Left forelimb (tissue), 1 donor: ENCODE data around the gene SPSB3.

Source experiments
- DNase-seq: peaks from one replicate; pipeline ENCODE4 v3.0.0-alpha.2; 2018; ENCODE audit warnings: low spot score

SPSB3 gene

DNA sequence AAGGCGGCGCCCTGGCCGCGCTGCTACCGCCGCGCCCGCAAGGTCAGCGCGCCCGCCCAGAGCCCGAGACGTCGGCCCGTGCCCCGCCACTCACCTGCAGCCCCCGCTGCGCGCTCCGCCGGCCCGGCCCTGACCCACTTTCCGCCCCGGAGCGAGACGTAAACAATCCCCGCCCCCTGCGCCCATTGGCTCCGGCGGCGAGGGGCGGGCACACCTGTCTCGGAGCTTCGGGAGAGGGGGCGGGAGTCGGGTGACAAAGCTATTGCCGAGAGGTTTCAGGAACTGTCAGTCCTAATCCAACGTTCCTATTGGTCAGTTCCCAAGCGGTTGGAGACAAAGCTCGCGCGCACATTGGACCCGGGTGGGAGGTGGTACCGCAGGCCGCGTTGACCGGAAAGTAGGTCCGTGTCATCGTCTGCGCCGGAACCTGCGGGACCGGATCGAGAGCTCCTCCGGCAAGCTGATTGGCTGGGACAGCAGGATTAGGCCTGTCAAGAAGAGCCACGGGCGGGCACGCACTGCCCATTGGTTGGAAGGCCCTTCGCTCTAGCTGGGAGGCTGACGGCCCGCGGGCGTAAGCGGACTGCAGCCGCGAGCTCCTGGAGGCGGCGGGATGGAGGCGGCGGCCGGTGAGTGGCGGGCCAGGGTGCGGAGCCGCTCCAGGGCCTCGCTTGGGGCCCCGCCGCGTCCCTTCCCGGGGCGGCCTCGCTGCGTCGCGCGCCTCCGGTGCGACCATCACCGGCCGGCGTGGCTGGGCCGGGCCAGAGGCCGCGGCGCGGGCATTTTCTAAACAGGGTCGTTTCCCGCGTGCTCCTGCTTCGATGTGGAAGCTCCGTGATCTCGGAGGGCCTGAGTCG lies at the start of gene SPSB3, which contains the start of gene NUBP2:
Gene SPSB3 (minus strand): TSS at position 164 of the 857 bp plus-strand sequence. CDS start 1,088 bp downstream, outside the sequence.
Gene NUBP2 (plus strand): TSS at position 553 of the 857 bp plus-strand sequence. CDS start 61 bp downstream, at position 614.
- DNase-seq, result peak; percentile 99

DNA sequence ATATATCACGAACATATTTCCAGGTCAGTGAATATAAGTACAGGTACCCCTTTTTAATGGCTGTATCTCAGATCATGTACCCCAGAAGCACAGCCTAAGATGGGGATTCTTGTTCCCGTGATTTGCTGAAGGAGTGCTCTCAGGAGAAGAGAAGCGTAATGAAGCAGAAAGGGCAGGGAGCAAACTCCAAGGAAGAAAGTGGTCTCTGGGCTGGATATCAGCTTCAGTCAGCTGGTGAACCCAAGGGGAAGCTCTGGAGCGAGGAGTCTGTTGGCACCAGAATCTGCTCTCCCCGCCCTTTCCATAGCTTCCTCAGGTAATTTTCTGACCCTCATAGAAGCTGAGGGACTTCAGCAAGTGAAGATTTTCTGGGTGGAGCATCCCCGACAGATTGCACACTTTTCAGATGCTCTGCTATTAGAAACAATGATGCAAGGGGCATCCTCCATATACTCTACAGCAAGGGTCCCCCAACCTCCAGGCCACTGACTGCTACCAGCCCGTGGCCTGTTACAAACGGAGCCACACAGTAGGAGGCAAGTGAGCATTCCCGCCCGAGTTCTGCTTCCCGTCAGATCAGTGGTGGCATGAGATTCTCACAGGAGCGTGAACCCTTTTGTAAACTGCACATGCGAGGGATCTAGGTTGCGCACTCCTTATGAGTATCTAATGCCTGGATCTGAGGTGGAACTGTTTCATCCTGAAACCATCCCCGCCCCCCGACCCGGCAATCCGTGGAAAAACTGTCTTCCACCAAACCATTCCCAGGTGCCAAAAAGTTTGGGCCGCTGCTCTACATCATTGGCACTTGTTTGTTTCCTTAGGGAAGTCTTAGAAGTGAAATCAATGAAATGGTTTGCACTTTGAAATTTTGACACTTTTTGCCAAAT lies 49.1 kb upstream of the SPSB3 start:
- no peak for DNase-seq

DNA sequence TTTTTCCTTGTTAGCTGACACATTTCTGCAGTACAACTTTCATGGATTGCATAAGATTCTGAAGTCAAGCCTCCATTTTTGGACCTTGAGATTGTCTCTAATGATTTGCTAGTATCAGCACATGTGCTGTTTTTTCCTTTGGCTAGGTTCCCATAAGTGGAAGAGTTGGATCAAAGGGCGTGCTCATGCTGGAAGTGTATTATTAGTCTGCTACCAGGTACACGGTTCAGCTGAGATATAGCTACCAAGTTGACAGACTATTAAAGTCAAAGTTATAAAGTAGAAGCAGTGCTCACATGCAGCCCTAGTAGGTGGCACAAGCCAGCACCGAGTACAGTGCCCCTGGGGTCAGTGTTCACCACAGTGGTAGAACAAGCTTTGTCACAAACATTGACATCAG lies 47.8 kb upstream of the SPSB3 start:
- DNase-seq, result no peak

DNA sequence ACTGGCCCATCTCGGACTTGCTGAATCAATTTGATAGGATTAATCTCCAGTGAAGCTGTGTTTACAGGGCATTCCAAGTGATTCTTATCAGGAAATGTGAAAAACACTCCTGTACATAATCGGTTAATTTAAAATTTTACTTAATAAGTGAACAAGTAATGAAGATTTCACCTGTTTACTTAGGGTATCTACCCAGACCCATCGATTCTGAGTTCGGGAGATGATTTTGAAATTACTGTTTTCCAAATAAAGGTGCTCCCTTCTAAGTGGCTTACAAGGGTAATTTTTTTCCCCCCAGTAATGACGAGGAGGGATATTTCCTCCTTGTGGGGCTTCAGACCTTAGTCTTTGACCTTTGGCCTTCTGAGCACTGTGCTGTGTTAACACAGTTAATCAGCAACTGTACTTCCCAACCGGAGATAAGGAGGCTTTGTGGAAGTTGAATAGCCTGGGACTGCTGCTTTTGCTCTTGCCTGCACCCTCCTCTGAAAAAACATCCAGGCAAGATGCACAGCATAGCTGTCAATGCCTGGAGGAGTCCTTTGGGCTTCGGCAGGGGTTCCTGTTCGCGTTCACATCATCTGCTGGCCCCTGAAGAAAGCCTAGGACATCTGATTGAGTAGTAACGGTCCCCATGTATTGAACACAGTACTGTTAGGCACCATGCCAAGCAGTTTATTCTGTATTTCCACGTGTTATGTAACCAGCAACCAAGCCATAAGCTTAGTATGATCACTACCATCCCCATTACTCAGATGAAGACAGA lies 46.5 kb upstream of the SPSB3 start:
- no peak for DNase-seq

DNA sequence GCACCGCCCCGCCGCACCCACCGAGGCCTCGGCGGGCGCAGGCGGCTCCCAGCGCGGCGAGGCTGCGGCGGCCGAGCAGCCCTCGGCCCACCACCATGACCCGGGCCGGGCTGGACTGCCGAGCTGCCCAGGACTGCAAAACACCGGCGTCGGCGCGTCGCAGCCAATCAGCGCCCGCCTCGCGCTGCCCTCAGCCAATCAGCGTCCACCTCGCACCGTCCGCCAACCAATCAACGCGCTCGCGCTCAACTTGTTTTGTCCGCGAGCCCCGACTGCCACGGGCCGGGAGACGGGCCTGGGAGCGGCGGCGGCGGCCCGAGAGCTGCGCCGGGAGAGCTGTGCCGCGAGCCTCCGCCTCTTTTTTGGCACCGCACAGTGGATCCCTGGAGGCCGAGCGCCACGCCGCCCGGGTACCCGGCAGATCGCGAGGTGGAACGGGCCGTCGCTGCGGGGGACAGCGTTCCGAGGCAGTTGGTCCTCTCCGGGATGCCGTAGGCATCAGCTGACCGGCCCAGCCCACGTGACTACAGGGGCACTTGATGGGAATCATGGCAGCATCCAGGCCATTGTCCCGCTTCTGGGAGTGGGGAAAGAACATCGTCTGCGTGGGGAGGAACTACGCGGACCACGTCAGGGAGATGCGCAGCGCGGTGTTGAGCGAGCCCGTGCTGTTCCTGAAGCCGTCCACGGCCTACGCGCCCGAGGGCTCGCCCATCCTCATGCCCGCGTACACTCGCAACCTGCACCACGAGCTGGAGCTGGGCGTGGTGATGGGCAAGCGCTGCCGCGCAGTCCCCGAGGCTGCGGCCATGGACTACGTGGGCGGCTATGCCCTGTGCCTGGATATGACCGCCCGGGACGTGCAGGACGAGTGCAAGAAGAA lies 44.6 kb upstream of the SPSB3 start, which contains the start of the genes FAHD1 and HAGH:
Gene FAHD1 (plus strand): TSS at position 516 of the 883 bp plus-strand sequence. CDS start 33 bp downstream, at position 549.
Gene HAGH (minus strand): TSS at position 135 of the 883 bp plus-strand sequence. CDS start 38 bp downstream, at position 97.
- DNase-seq, result peak; percentile 98

DNA sequence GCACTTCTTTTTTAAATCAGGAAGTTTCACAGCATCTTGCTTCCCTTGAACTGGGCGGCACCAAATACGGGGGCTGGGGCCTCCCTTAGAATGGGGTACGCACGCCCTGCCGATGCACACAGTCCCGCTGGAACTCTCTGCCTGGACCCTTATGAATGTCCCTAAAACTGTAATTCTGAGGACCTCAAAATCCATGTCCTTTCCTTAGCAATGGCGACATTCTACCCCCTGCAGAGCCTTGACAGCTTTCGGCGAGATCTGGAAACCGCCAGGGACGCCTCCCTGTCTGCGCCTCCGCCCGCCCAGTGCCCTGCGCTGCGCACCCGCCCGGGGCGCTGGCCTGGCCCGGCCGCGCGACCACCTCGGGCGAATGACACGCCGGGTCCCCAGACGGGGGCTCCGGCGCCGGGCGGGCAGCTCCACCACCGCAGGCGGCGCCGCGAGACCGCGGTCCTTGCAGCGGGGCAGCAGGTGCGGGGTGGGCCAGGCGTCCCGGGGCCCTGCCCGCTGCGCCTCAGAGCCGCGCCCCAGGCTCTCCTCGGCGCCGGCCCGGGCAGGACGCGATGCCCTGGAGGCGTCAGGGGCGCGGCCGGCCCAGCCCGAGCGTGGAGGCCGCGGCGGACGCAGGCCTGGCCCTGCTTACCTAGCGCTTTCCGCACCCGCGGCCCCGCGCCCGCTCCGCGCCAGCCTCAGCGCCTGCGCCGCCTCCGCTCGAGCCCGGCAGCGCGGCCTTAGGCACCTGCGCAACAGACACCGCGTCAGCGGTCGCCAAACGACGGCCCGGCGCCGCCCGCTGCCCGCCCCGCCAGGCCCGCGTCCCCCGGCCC lies 43.7 kb upstream of the SPSB3 start:
- DNase-seq, result no peak

DNA sequence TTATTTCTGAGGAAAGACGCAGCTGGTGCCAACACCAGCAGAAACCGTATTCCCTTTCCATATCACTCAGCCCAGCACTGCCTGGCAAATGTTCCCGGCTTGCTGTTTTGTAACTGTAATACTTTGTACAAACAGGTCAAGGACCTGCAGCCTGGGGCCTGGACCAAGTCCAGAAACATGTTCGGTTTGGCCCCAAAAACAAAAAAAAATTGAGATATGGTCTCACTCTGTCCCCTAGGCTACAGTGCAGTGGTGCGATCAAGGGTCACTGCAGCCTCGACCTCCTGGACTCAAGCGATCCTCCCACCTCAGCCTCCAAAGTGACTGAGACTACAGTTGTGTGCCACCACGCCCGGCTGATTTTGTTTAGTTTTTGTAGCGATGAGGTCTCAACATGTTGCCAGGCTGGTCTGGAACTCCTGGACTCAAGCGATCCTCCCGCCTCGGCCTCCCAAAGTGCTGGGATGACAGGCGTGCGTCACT lies 43.1 kb upstream of the SPSB3 start:
- no peak for DNase-seq

DNA sequence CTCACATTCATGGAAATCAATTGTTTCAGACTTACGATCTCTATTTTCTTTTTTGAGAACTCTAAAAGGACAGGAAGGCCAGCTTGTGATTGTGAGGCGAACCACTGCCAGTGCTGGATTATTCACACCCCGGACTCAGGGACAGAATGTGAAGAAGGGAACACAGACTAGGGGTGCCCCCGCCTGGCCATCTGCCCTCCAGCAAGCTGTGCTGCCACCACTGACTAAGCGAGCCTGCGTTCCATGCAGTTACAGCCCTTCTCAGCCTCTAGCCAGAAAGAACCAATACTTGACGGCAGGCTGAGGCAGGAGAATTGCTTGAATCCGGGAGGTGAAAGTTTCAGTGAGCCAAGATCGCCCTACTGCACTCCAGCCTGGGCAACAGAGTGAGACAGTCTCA lies 41.5 kb upstream of the SPSB3 start:
- DNase-seq, result no peak

DNA sequence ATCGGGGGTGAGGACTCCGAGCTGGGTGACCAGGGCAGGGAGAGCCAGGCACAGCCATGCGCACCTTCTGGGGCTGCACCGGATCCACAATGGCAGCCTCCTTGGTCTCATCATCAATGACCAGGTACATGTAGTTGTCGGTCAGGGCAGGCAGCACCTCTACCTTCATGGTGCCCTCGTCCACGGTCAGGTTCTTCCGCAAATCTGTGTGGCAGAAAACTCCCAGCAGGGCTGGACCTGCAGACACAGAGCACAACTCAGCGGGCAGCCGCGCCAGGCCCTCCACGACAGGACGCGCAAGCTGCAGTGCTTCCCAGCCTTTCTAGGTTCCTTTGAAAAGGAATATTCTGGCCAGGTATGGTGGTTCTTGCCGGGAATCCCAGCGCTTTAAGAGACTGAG lies 40.4 kb upstream of the SPSB3 start:
- DNase-seq, result no peak

DNA sequence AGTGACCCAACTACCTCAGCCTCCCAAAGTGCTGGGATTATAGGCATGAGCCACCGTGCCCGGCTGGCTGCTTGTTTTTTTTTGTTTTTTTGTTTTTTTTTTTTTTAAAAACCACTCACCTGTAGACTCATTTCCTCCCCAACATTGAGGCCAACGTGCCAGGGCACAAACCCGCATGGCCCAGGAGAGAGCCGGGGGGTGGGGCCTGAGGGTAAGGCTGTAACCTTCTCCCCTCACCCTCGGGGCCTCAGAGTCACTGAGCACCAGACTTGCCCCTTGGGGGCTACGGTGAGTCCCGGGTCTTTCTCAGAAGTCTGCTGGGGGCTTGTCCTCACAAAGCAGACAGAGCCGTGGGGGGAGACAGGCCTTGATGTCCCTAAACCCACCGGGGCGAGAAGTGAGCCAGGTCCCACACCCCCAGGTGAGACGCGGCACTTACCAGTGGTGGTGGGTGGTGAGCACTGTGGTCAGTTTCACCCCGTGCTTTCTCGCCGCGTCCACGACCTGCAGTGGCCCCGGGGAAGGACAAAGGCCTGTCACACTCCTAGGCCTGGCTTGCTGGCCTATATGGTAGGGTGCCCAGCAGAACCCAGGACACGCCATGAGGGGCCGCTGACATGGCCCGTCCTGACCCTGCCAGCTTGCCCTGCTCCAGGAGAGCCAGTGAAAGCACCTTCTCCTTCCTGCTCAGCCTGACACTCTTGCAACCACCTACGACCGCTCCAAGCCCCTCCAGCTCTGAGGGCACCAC lies 39.7 kb upstream of the SPSB3 start:
- DNase-seq, result no peak

DNA sequence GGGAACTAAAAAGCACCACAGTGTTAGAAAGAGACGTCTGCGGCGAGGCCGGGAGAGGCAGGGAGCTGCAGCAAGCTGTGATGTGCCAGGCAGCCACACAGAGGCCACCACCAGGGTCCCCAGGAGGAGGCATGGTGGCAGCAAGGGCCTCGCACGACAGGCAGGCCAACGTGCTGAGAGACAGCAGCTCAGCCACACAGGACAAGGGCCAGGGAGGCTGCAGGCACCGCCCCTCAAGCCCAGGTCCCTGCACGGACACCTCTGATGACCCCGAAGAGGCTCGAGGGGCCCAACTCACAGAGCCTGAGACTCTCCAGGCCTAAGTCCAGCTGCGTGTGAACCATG lies 38.5 kb upstream of the SPSB3 start:
- no peak for DNase-seq

DNA sequence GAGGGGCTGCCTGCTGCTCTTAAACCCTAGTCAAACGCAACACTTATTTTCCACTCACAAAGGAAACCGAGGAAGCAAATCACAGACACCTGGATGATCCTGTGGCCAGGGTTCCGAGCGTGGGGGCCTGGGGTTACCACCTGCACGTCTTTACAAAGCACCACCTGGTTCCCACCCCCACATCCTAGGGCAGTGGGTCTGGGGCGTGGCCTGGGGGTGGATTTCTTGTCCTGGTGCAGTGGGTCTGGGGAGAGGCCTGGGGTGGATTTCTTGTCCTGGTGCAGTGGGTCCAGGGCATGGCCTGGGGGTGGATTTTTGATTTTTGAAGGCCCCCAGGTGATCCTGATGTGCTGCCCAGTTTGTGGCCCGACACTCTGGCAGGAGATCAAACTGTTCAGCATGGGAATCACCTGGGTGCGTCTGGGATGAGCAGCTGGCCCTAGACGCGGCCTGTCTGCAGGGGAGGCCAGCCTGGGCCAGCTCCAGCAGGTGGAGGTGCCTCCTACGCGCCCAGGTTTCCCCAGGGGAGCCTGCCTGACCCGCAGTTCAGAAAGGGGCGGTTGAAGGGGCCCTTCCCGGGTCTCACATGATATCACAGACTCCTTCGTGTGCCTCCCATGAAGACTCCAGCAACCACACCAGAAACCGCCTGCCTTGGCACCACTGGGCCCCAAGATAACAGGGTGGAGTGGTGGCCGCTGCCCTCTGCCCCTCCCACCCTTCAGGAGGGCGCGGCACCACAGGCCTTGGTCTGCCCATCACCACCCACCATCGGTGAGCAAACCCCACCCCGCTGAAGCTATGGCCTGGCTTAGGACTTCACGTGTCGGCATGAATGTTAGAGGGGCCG lies 38.0 kb upstream of the SPSB3 start:
- no peak for DNase-seq

DNA sequence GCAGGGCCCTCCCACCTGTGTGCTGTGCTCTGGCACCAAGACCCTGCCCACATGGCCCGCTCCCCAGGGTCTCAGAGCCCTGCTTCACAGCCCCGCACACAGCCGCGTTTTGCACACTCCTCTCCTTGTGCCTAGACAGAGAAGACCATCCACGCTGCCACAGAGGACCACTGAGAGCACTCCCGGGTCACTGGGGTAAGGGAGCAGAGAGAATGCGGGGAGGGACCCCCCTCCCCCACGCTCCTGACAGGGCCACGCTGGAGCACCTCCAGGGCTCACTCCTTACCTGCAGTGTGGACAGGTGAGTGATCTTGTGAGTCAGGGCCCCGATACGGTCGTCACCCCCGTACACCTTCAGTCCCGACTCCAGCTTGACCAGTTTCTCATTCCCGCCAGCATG lies 37.2 kb upstream of the SPSB3 start:
- DNase-seq, result no peak

DNA sequence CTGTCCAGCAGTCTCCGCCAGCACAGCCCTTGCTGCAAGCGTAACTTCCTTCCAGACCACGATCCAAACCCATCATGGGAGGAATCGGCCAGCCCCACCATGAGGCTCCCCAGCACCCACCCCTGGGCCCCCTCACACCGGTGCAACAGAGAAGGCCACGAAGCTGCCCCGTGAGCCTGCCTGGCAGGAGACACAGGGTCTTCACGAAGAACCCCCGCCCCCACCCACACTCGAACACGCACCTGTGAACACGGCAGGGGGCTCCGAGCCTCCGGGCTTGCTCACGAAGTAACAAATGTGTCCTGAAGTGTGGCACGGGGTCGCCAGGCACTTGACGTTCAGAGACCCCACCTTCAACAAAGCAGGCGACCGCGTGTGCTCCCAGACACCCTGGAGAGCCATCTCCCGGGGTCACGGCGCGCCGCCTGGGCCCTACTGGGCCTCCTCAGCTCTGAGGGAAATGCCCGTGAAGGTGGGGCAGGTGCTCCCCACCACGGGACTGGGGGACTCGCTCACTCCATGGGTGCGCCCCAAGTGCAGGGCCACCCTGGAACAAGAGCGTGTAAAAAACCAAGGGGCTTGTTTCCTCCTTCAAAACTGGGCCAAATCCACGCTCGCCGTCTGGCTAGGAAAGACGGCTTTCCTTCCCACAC lies 36.6 kb upstream of the SPSB3 start:
- no peak for DNase-seq

DNA sequence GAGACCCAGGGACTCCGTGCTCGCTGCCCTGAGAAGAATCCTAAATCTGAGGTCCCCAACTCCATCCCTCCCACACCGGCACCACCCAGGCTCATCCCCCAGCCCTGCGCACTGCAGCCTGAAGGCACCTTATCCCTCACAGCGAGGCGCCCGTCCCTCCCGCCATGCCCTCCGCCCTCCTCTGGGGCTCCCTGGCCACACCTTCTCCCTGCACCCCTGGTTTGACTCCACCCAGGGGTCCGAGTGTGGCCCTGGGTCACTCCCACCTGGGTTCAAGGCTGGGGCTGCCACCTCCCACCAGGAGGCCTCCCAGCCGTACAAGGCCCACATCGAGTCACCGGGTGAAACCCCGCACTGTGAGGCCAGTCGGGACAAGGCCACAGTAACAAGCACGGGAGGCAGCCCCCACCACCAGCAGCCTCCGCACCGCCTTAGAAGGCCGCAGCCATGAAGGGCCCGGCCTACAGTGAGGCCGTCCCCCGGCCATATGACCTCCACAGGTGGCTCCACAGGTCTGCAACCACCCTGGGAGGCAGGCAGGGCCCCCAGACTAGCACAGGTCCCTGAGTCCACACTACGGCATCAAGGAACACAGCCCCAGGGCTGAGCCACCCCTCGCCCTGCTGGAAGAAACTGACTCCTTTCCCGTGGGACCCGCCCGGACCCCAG lies 36.0 kb upstream of the SPSB3 start:
- DNase-seq, result no peak

DNA sequence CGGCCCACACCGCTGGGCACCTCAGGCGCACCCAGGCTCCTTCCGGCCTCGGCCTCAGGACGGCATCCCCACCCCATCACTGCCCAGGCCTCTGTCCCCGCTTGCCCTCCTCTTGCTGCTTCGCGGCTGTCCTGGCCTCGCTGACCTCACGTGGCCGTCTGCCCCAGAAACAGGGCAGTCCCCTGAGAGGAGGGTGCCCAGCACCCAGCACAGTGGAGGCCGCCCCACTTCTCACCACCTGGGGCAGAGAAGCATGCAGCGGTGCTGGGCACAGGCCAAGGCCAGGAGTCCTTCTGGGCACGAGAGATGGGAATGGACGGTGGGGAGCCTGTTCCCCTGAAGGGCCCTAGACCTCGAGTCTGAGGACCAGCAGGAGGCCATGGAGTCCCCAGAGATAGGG lies 35.3 kb upstream of the SPSB3 start:
- DNase-seq, result no peak

DNA sequence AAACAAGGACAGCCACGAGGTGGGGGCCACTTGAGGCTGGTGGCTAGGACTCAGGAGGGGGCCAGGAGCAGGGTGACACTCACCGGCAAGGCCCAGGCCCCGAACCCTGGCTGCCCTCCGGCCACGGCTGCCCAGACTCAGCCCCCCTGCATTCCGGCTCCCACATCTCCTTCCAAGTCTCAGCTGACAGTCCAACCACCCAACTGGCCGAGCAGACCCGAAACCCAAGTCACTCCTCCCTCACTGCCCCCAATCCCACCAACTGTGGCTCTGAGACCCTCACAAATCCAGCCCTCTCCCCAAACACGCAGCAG lies 34.9 kb upstream of the SPSB3 start:
- no peak for DNase-seq
